Activated naive CD8-positive, alpha-beta T cell treated with anti-CD3 and anti-CD28 coated beads, Interleukin-2, amount 10 ng/mL, durations not matched to agents 7 days and 5 days (primary cell): Measurements from ENCODE around the gene USO1. TPM values are rescaled to one million over a fixed set of nuclear protein-coding genes. Genes with fewer than 3 reads are reported as not detected.
"Not testable (repeated sequence)": the region's sequence is repeated elsewhere in the genome, so short reads cannot be mapped to it uniquely, and the experiment has no call there.

ENCODE experiments used
- ATAC-seq: fragments of 150-1000 bp; cut with Tn5 transposase; one replicate; pipeline ENCODE4 v1.10.0; 2021; ENCODE audit warnings: low read depth, moderate library complexity
- POLR2A ChIA-PET: fragments of 350-600 bp; sonication (Branson Sonifier 250); formaldehyde crosslinking; loops from one replicate; lab custom pipeline; 2021; ENCODE audit warnings: antibody characterized with exemption; lab: Charles Lee
- DNase-seq: peaks from one replicate; pipeline ENCODE4 v3.0.0; 2021
- H3K27ac Mint-ChIP-seq: one replicate; pipeline ENCODE4 v1.8.0; 2022; ENCODE audit warnings: mild to moderate bottlenecking, mixed read lengths
- H3K27me3 Mint-ChIP-seq: one replicate; pipeline ENCODE4 v1.8.0; 2022; ENCODE audit warnings: mild to moderate bottlenecking, moderate library complexity, mixed read lengths
- H3K36me3 Mint-ChIP-seq: one replicate; pipeline ENCODE4 v1.8.0; 2021; ENCODE audit warnings: mild to moderate bottlenecking, mixed read lengths
- H3K4me1 Mint-ChIP-seq: one replicate; pipeline ENCODE4 v1.8.0; 2021; ENCODE audit warnings: mixed read lengths
- H3K4me3 Mint-ChIP-seq: one replicate; pipeline ENCODE4 v1.8.0; 2022; ENCODE audit warnings: mild to moderate bottlenecking, moderate library complexity, mixed read lengths
- H3K9me3 Mint-ChIP-seq: one replicate; pipeline ENCODE4 v1.8.0; 2021; ENCODE audit warnings: mixed read lengths
- total RNA-seq, 2 experiments: library from RNA; stranded (reverse); gene quantifications; one replicate each; pipeline ENCODE4 v1.2.3, GENCODE V29; 2021

The USO1 gene
- total RNA-seq: 10 to 100 TPM; 32.3 to 34.6 TPM

- ATAC-seq (peak; percentile 90), DNase-seq (peak; percentile 99)
- Mint-ChIP-seq H3K27me3 (no peaks in the 10 kb centered on the region), H3K4me3 (peak within 1 kb of the TSS; percentile 94), H3K9me3 (no peaks in the 10 kb centered on the region), H3K27ac (peak within 1 kb of the TSS; percentile 98), H3K36me3 (peaks cover 10% of the 10 kb centered on the region), H3K4me1 (peaks cover 39% of the 10 kb centered on the region)
- POLR2A ChIA-PET: interaction anchor here (0.6 to 4.0 kb wide), 25 partner anchors 9 to 216 kb away, joined by 3 to 52 read pairs (median 5); partner anchors contain the start of genes CDKL2, G3BP2, NAAA and RCHY1
These were observed at the start of gene USO1 for GRCh38 chr4:75724066-75724866. USO1 (plus strand) TSS chr4:75724577; CDS start chr4:75724820, 243 bp downstream.

- Mint-ChIP-seq H3K27ac (no peak overlapping the region), H3K27me3 (no peaks in the 10 kb centered on the region), H3K36me3 (peaks cover 3% of the 10 kb centered on the region), H3K4me1 (peaks cover 29% of the 10 kb centered on the region), H3K9me3 (no peaks in the 10 kb centered on the region), H3K4me3 (no peak overlapping the region)
- POLR2A ChIA-PET: interaction anchor here (0.9 to 4.0 kb wide), 3 partner anchors 9 to 36 kb away, joined by 4 to 17 read pairs (median 5); no protein-coding TSS in a partner anchor
- no peak for ATAC-seq
- no peak for DNase-seq
These were observed 49.3 kb upstream of the USO1 start for GRCh38 chr4:75675004-75675531.

DNA sequence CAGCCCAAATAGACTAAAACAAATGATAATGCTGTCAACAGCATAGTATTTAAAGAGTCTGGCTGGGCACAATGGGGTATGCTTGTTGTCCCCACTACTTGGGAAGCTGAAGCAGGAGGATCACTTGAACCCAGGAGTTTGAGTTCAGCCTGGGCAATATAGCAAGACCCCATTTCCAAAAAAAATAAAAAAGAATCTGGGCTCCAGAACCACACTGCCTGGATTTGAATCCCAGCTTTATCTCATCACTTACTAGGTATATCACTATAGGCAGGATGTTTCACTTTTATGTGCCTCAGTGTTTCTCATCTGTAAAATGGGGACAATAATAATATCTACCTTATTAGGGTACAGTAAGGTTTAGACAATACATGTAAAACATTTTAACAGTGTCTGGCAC is 45.9 kb upstream of the USO1 start:
- Mint-ChIP-seq H3K9me3 (peaks cover 1% of the 10 kb centered on the region), H3K27ac (no peak overlapping the region), H3K4me3 (no peak overlapping the region), H3K27me3 (no peaks in the 10 kb centered on the region), H3K36me3 (no peaks in the 10 kb centered on the region), H3K4me1 (peaks cover 24% of the 10 kb centered on the region)
- POLR2A ChIA-PET: no interaction called here
- ATAC-seq: no peak
- DNase-seq: no peak

GRCh38 chr4:75678965-75679364 is 45.4 kb upstream of the USO1 start:
- Mint-ChIP-seq H3K36me3 (no peaks in the 10 kb centered on the region), H3K4me3 (no peak overlapping the region), H3K9me3 (peaks cover 1% of the 10 kb centered on the region), H3K4me1 (peaks cover 24% of the 10 kb centered on the region), H3K27me3 (no peaks in the 10 kb centered on the region), H3K27ac (no peak overlapping the region)
- ATAC-seq (no peak), DNase-seq (no peak)
- POLR2A ChIA-PET: no interaction called here

- no peaks in the 10 kb centered on the region for H3K36me3 Mint-ChIP-seq
- H3K9me3 Mint-ChIP-seq: peaks cover 1% of the 10 kb centered on the region
- H3K27ac Mint-ChIP-seq: no peak overlapping the region
- POLR2A ChIA-PET: no interaction called here
- H3K4me1 Mint-ChIP-seq: peaks cover 22% of the 10 kb centered on the region
- H3K4me3 Mint-ChIP-seq: no peak overlapping the region
- no peaks in the 10 kb centered on the region for H3K27me3 Mint-ChIP-seq
- ATAC-seq (no peak), DNase-seq (no peak)
These were observed 44.4 kb upstream of the USO1 start for GRCh38 chr4:75679876-75680575.

DNA sequence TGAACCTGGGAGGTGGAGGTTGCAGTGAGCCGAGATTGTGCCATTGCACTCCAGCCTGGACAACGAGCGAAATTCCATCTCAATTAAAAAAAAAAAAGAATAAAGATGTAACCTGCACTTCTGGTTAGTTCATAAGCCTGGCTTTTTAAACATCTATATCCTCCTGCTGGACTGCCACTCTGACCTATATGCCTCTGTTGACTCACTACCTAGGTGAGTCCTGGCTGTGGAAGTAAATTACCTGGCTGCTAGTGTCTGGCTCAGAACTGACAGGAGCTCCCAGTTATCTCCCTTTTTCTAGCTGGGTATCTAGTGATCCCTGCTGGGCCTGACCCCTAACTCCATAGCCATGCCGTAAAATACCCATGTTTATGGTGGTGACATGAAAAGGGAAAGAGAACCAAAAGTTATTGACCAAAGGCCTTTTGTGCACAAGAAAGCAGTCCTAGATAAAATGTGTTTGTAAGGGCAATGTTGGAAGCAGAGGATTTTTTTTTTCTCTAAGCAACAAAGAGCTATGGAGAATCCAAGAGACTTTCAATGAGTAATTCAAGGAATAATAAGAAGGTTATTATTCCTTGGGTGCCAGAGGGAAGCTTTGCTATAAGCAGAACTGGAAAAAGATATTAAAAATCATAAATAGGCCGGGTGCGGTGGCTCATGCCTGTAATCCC is 40.8 kb upstream of the USO1 start:
- H3K4me3 Mint-ChIP-seq: no peak overlapping the region
- POLR2A ChIA-PET: interaction anchor here (0.5 to 4.4 kb wide), 10 partner anchors 8 to 41 kb away, joined by 3 to 45 read pairs (median 6); partner anchors contain the start of genes G3BP2 and USO1
- H3K36me3 Mint-ChIP-seq: peaks cover 5% of the 10 kb centered on the region
- DNase-seq (no peak), ATAC-seq (no peak)
- H3K27me3 Mint-ChIP-seq: no peaks in the 10 kb centered on the region
- H3K4me1 Mint-ChIP-seq: peaks cover 35% of the 10 kb centered on the region
- peaks cover 5% of the 10 kb centered on the region for H3K9me3 Mint-ChIP-seq
- peak overlapping the region; percentile 60 for H3K27ac Mint-ChIP-seq

DNA sequence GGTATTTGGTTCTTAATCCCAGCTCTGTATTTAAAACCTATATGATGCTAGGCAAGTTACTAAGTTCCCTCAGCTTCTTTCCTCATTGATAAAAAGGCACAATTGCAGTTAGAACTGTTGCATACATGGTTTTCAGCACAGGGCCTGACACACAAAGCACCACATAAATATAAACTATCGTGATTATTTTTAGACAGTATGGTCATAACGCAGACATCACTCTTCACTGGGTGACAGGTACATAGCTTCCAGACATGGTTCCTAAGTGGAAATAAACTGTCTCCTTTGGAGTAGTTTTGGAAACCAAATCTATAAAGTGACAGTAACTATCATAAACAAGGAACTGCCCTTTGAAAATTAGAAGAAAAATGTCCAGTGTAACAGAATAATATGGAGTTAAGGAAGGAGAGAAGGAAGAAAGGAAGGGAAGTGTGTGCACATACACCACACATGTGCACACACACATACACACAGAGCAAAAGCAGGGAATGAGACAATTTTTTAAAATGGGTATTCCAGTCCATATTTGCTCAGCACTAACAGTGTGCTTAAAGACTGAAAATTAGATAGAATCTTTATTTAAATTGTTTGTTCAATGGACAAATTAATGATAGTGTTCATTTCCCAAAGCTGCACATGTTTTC is 38.7 kb upstream of the USO1 start:
- H3K4me1 Mint-ChIP-seq: peaks cover 31% of the 10 kb centered on the region
- no peak for DNase-seq
- H3K27ac Mint-ChIP-seq: peak overlapping the region; percentile 37
- H3K36me3 Mint-ChIP-seq: peaks cover 12% of the 10 kb centered on the region
- peak overlapping the region; percentile 37 for H3K4me3 Mint-ChIP-seq
- POLR2A ChIA-PET: interaction anchor here (4.4 kb wide), 1 partner anchor 12 kb away, joined by 45 read pairs; the partner anchor contains the start of gene G3BP2
- peaks cover 5% of the 10 kb centered on the region for H3K9me3 Mint-ChIP-seq
- H3K27me3 Mint-ChIP-seq: no peaks in the 10 kb centered on the region
- no peak for ATAC-seq

- H3K36me3 Mint-ChIP-seq: peaks cover 12% of the 10 kb centered on the region
- DNase-seq (no peak), ATAC-seq (peak; percentile 25)
- POLR2A ChIA-PET: no interaction called here
- peak overlapping the region; percentile 15 for H3K4me3 Mint-ChIP-seq
- peak overlapping the region; percentile 0 for H3K27ac Mint-ChIP-seq
- H3K27me3 Mint-ChIP-seq: no peaks in the 10 kb centered on the region
- H3K9me3 Mint-ChIP-seq: peaks cover 5% of the 10 kb centered on the region
- peaks cover 31% of the 10 kb centered on the region for H3K4me1 Mint-ChIP-seq
These were observed 38.0 kb upstream of the USO1 start for GRCh38 chr4:75686346-75686745.

DNA sequence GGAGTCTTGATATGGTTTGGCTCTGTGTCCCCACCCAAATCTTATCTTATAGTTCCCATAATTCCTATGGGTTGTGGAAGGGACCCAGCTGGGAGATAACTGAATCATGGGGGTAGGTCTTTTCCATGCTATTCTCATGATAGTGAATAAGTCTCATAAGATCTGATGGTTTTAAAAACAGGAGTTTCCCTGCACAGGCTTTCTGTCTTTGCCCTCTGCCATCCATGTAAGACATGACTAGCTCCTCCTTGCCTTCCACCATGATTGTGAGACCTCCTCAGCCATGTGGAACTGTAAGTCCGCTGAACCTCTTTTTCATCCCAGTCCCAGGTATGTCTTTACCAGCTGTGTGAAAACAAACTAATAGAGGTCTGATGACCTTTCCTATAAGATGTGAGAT is 37.3 kb upstream of the USO1 start:
- not testable (repeated sequence) for DNase-seq, H3K4me3 Mint-ChIP-seq, H3K9me3 Mint-ChIP-seq, ATAC-seq, H3K27me3 Mint-ChIP-seq
- peaks cover 31% of the 10 kb centered on the region for H3K4me1 Mint-ChIP-seq
- peak overlapping the region; percentile 60 for H3K27ac Mint-ChIP-seq
- H3K36me3 Mint-ChIP-seq: peaks cover 12% of the 10 kb centered on the region
- POLR2A ChIA-PET: interaction anchor here (1.1 kb wide), 1 partner anchor 13 kb away, joined by 3 read pairs; no protein-coding TSS in a partner anchor

DNA sequence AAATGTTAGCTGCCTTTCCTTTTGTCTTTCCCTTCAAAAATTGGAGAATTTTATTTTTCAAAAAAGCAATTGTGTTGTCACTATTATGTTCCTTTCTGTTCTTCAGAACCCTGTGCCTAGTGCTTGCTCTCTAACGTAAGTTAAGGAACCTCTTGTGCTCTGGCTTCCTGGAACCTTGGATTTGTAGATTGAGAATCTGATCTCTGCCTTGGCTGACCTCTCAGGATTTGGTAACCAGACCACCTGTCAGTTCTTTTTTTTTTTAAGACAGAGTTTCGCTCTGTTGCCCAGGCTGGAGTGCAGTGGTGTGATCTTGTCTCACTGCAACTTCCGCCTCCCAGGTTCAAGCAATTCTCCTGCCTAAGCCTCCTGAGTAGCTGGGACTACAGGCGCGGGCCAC is 32.3 kb upstream of the USO1 start:
- H3K9me3 Mint-ChIP-seq, ATAC-seq, H3K4me3 Mint-ChIP-seq, H3K27me3 Mint-ChIP-seq, H3K27ac Mint-ChIP-seq, DNase-seq: not testable (repeated sequence)
- Mint-ChIP-seq H3K36me3 (peaks cover 20% of the 10 kb centered on the region), H3K4me1 (peaks cover 19% of the 10 kb centered on the region)
- POLR2A ChIA-PET: interaction anchor here (0.9 kb wide), 1 partner anchor 9 kb away, joined by 3 read pairs; no protein-coding TSS in a partner anchor

GRCh38 chr4:75696071-75696470 is 28.3 kb upstream of the USO1 start:
- H3K4me1 Mint-ChIP-seq: peaks cover 32% of the 10 kb centered on the region
- peak; percentile 78 for ATAC-seq
- peaks cover 8% of the 10 kb centered on the region for H3K36me3 Mint-ChIP-seq
- peak overlapping the region; percentile 42 for H3K4me3 Mint-ChIP-seq
- POLR2A ChIA-PET: interaction anchor here (1.2 to 2.3 kb wide), 4 partner anchors 12 to 29 kb away, joined by 4 to 17 read pairs (median 9); partner anchors contain the start of genes G3BP2 and USO1
- H3K27ac Mint-ChIP-seq: peak overlapping the region; percentile 85
- DNase-seq: no peak
- H3K9me3 Mint-ChIP-seq: no peaks in the 10 kb centered on the region
- no peaks in the 10 kb centered on the region for H3K27me3 Mint-ChIP-seq

DNA sequence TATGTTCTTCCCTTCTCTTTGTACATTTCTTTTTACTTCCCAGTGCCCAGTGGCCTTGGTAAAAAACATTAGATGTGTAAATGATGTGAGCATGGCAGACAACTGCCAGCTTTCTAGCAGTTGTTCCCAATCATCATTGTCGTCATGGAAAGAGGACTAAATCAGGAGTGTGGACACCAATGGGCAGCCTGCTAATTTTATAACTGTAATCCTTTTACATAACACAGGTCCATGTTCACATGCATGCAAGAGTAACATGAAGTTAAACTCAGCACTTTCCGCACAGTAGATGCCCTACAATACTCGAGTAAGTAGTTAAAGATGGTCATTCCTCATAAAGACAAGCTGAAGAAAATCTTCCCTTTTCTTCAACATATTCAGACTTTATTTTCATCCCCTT is 27.8 kb upstream of the USO1 start:
- no peak overlapping the region for H3K4me3 Mint-ChIP-seq

More for the DNA sequence above, 27.8 kb upstream of the USO1 start:
- no peaks in the 10 kb centered on the region for H3K27me3 Mint-ChIP-seq
- peaks cover 8% of the 10 kb centered on the region for H3K36me3 Mint-ChIP-seq
- ATAC-seq (no peak), DNase-seq (no peak)
- peaks cover 32% of the 10 kb centered on the region for H3K4me1 Mint-ChIP-seq
- no peak overlapping the region for H3K27ac Mint-ChIP-seq
- H3K9me3 Mint-ChIP-seq: no peaks in the 10 kb centered on the region
- POLR2A ChIA-PET: interaction anchor here (1.2 to 2.3 kb wide), 4 partner anchors 12 to 28 kb away, joined by 4 to 17 read pairs (median 9); partner anchors contain the start of genes G3BP2 and USO1
